GM12878 (cell line): Measurements from ENCODE around the gene ITGAL. TPM values are rescaled to one million over a fixed set of nuclear protein-coding genes. Genes with fewer than 3 reads are reported as not detected.

Experiments
- ATAC-seq: fragments of 200-7000 bp; cut with Tn5 transposase; 3 replicates; pipeline ENCODE4 v1.9.1; 2020; ENCODE audit warnings: mild to moderate bottlenecking, moderate library complexity
- BruUV-seq: library from RNA; stranded (reverse); fragments of 400-500 nt; replicated peaks from 2 replicates; lab custom pipeline; 2021; lab: Mats Ljungman, UMichigan
- CTCF ChIA-PET: fragments of 300-600 bp; sonication (Branson Sonifier 250); formaldehyde crosslinking; extraction: SDS; loops from one replicate; lab custom pipeline; 2021; ENCODE audit warnings: inconsistent platforms; lab: Yijun Ruan, JAX
- POLR2A ChIA-PET: fragments of 350-600 bp; formaldehyde crosslinking; extraction: SDS; loops from one replicate; lab custom pipeline; 2021; ENCODE audit warnings: inconsistent platforms; lab: Charles Lee
- RAD21 ChIA-PET: fragments of 300-600 bp; sonication (Branson Sonifier 250); formaldehyde crosslinking; loops from one replicate; lab custom pipeline; 2023; ENCODE audit warnings: antibody characterized with exemption; ENCODE audit not compliant: unreplicated experiment; lab: Charles Lee
- SMC1A ChIA-PET: fragments of 300-600 bp; sonication (Branson Sonifier 250); formaldehyde crosslinking; loops from one replicate; lab custom pipeline; 2023; ENCODE audit not compliant: unreplicated experiment, uncharacterized antibody; lab: Charles Lee
- DNase-seq: peaks from one replicate; pipeline ENCODE4 v3.0.0-alpha.2; 2011; ENCODE audit warnings: low read depth, low spot score
- FAIRE-seq: peaks from 3 replicates; lab custom pipeline; 2011; peaks lifted over from hg19 to GRCh38; lab: Jason Lieb, UNC
- H2AFZ ChIP-seq: 2 replicates; pipeline ENCODE4 v1.6.0; 2011; ENCODE audit warnings: low read depth, low read length, control low read depth; ENCODE audit not compliant: control insufficient read depth
- H3K27ac ChIP-seq: 2 replicates; pipeline ENCODE4 v1.5.1; 2011; ENCODE audit warnings: control low read depth; ENCODE audit not compliant: control insufficient read depth, insufficient read depth
- H3K27me3 ChIP-seq, 2 experiments: replicated peaks in 1 of 2; 2 replicates each; pipeline versions ENCODE4 v1.6.0 to v1.6.1; 2011; ENCODE audit warnings: low read length in 1 of 2; ENCODE audit not compliant: control insufficient read depth in 2 of 2, insufficient read depth in 2 of 2
- H3K36me3 ChIP-seq, 2 experiments: 2 replicates each; pipeline ENCODE4 v1.5.1; 2011; ENCODE audit warnings: low read length in 1 of 2; ENCODE audit not compliant: control insufficient read depth in 2 of 2, insufficient read depth in 2 of 2
- H3K4me1 ChIP-seq: 2 replicates; pipeline ENCODE4 v1.6.1; 2011; ENCODE audit warnings: mild to moderate bottlenecking, low read length, moderate library complexity, mixed read lengths; ENCODE audit not compliant: control insufficient read depth, insufficient read depth
- H3K4me2 ChIP-seq: 2 replicates; pipeline ENCODE4 v1.6.0; 2011; ENCODE audit warnings: control low read depth; ENCODE audit not compliant: control insufficient read depth, insufficient read depth
- H3K4me3 ChIP-seq: fragments of 200-600 bp; sonication (generic); 2 replicates; pipeline ENCODE4 v1.5.1; 2016
- H3K79me2 ChIP-seq: 2 replicates; pipeline ENCODE4 v1.6.0; 2011; ENCODE audit warnings: low read length; ENCODE audit not compliant: control insufficient read depth, insufficient read depth
- H3K9ac ChIP-seq: 2 replicates; pipeline ENCODE4 v1.8.0; 2011; ENCODE audit warnings: low read length, control low read depth, mixed read lengths; ENCODE audit not compliant: control insufficient read depth, insufficient read depth
- H3K9me3 ChIP-seq: replicated peaks from 3 replicates; pipeline ENCODE4 v1.5.1; 2011; ENCODE audit warnings: mild to moderate bottlenecking, low read length; ENCODE audit not compliant: control insufficient read depth, insufficient read depth
- H4K20me1 ChIP-seq: 2 replicates; pipeline ENCODE4 v1.6.0; 2011; ENCODE audit not compliant: control insufficient read depth, insufficient read depth
- POLR2AphosphoS5 ChIP-seq: IDR thresholded peaks from 2 replicates; pipeline ENCODE4 v1.6.1; 2011; ENCODE audit warnings: mild to moderate bottlenecking, low read length, inconsistent platforms
- YY1 ChIP-seq: IDR thresholded peaks from 2 replicates; pipeline ENCODE4 v1.6.1; 2011; ENCODE audit warnings: low read depth, mild to moderate bottlenecking, low read length
- WGBS: methylation state at CpG from one replicate; pipeline ENCODE4 v1.1.6; 2016; ENCODE audit warnings: low lambda C conversion rate; ENCODE audit not compliant: insufficient replicate concordance, insufficient coverage; ENCODE audit errors: missing lambda C conversion rate; 5-methylcytosine and 5-hydroxymethylcytosine counted together
- in situ Hi-C: fragments of 300-500 bp; cut with MboI; formaldehyde crosslinking; loops from 9 replicates; pipeline ENCODE4 v1.14.3; 2018; ENCODE audit warnings: mixed read lengths
- intact Hi-C: fragments of 100-400 bp; cut with micrococcal nuclease; formaldehyde crosslinking; loops from one replicate; pipeline ENCODE4 v1.14.2; 2022; ENCODE audit not compliant: unreplicated experiment
- polyA plus RNA-seq, 11 experiments: library from polyadenylated mRNA; depleted of rRNA in 4 of 11; unstranded in 6 of 11; stranded (reverse) in 5 of 11; fragments of >200 nt; fragmentation: Nextera tagmentation in 4 of 11; fragmentation: Illumina TruSeq in 1 of 11; extraction: Ambion mirVana in 4 of 11; extraction: Trizol in 1 of 11; gene quantifications; 1 replicate in 1 of 11; 2 replicates in 10 of 11; pipeline versions ENCODE4 v1.2.1 to v1.2.3, GENCODE V29; 2011 to 2016; ENCODE audit warnings: inconsistent platforms in 2 of 11, missing spikeins in 2 of 11, low read depth in 1 of 11
- total RNA-seq, 4 experiments: library from RNA; depleted of rRNA in 3 of 4; stranded (reverse); fragments of >200 nt in 3 of 4; fragmentation: Illumina TruSeq in 1 of 4; extraction: Trizol in 1 of 4; gene quantifications; 2 replicates each; pipeline versions ENCODE4 v1.2.1 to v1.2.3, GENCODE V29; 2013 to 2021
- TF ChIP-seq, protein P1 (sequence below): fragments of 450-650 bp; formaldehyde crosslinking; IDR thresholded peaks from 2 replicates; pipeline ENCODE4 v1.4.0; 2022; ENCODE audit warnings: mild to moderate bottlenecking, moderate library complexity
- TF ChIP-seq, protein P2 (sequence below): fragments of 450-650 bp; IDR thresholded peaks from 2 replicates; pipeline ENCODE4 v1.6.1; 2016; ENCODE audit warnings: mild to moderate bottlenecking

ITGAL gene
- total and polyA plus RNA-seq, 10 of the 15 experiments (the other 5 are each of a cell fraction or from before 2014, with no cell fraction given) = 10.7 to 170 (median 96.9) TPM

DNA sequence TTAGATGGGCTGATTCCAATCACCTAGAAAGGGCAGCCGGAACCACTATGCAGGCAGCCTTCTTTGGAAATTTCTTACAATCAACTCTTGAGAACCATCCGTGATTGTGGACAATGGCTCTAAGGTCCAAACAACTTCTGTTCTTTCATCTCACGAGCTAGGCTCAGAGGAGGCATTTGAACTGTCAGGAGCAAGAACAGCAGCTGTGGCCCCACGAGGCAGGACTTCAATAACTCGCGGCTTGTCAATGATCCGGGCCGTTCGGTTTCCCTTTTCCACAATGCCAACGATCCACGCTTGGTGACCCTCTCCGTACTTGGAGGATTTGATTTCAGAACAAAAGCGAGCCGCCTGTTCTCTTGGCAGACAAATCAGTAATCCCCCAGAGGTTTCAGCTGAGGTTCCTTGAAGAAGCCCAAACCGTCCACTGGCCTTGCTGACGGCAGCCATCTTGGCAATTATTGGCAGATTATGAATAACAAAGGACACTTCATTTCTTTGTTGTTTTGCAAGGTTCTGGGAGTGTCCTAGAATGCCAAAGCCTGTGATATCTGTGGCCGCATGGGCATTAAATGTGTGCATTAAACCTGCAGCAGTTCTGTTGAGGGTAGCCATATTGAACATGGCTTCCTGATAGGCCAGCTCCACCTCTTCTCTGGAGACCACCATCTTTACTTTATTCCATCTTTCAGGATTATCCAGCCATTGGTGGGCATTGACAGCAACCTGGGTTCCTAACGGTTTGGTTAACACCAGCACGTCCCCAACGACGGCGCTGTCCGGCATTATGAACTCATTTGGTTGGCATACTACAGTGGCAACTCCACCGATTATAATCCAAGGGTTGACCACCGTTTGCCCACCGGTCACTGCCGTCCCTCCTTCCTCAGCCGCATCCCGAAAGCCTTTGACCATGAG, 28.1 kb upstream of the ITGAL start:
- ChIA-PET POLR2A (interaction anchor here (0.5 to 5.4 kb wide), 10 partner anchors 13 to 239 kb away, joined by 3 to 31 read pairs (median 4); partner anchors contain the start of genes ZNF747 and ZNF764), RAD21 (interaction anchor here (1.3 to 2.7 kb wide), 5 partner anchors 12 to 91 kb away, joined by 3 to 15 read pairs (median 4); partner anchors contain the start of gene DCTPP1)
- intact Hi-C loops = loop anchor here (2.0 to 5.0 kb wide), 2 partner anchors 28 to 93 kb away; partner anchors contain the start of gene ITGAL

More for the DNA sequence above, 28.1 kb upstream of the ITGAL start:
- in situ Hi-C loops = no loop called here
- WGBS = 85% methylated on average over 29 of the region's 29 CpGs
- Histone ChIP-seq H3K27ac (peak overlapping the region; percentile 85; the same call in 1 of the 2 replicates), H3K4me2 (peak overlapping the region; percentile 86), H3K4me1 (peaks cover 12% of the 10 kb centered on the region), H4K20me1 (no peaks in the 10 kb centered on the region), H3K9ac (peak overlapping the region; percentile 96), H2AFZ (0 out of 2 replicates have a peak overlapping the region, but pooled peaks have one; percentile 70), H3K79me2 (peaks cover 18% of the 10 kb centered on the region), H3K4me3 (peak overlapping the region; percentile 79), H3K36me3 (peaks cover 0 to 2% of the 10 kb centered on the region in 2 experiments; a peak in 2 of 4 replicates), H3K9me3 (no peaks in the 10 kb centered on the region), H3K27me3 (no peaks in the 10 kb centered on the region)
- TF ChIP-seq, protein P1, sequence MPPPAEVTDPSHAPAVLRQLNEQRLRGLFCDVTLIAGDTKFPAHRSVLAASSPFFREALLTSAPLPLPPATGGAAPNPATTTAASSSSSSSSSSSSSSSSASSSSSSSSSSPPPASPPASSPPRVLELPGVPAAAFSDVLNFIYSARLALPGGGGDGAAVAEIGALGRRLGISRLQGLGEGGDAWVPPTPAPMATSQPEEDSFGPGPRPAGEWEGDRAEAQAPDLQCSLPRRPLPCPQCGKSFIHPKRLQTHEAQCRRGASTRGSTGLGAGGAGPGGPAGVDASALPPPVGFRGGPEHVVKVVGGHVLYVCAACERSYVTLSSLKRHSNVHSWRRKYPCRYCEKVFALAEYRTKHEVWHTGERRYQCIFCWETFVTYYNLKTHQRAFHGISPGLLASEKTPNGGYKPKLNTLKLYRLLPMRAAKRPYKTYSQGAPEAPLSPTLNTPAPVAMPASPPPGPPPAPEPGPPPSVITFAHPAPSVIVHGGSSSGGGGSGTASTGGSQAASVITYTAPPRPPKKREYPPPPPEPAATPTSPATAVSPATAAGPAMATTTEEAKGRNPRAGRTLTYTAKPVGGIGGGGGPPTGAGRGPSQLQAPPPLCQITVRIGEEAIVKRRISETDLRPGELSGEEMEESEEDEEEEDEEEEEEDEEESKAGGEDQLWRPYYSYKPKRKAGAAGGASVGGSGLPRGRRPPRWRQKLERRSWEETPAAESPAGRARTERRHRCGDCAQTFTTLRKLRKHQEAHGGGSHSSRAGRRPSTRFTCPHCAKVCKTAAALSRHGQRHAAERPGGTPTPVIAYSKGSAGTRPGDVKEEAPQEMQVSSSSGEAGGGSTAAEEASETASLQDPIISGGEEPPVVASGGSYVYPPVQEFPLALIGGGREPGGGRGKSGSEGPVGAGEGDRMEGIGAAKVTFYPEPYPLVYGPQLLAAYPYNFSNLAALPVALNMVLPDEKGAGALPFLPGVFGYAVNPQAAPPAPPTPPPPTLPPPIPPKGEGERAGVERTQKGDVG (CRISPR knock-in tag) = no peak
- TF ChIP-seq YY1 (peak; percentile 88), POLR2AphosphoS5 (peak; percentile 69)
- TF ChIP-seq, protein P2, sequence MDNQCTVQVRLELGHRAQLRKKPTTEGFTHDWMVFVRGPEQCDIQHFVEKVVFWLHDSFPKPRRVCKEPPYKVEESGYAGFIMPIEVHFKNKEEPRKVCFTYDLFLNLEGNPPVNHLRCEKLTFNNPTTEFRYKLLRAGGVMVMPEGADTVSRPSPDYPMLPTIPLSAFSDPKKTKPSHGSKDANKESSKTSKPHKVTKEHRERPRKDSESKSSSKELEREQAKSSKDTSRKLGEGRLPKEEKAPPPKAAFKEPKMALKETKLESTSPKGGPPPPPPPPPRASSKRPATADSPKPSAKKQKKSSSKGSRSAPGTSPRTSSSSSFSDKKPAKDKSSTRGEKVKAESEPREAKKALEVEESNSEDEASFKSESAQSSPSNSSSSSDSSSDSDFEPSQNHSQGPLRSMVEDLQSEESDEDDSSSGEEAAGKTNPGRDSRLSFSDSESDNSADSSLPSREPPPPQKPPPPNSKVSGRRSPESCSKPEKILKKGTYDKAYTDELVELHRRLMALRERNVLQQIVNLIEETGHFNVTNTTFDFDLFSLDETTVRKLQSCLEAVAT = peak; percentile 83
- FAIRE-seq = no peak
- ATAC-seq = 0 out of 3 replicates have a peak, but pooled peaks have one; percentile 5
- SMC1A ChIA-PET = interaction anchor here (0.7 to 19.4 kb wide), 7 partner anchors 9 to 154 kb away, joined by 3 to 431 read pairs (median 3); partner anchors contain the start of genes DCTPP1 and ITGAL
- CTCF ChIA-PET = interaction anchor here (1.0 to 8.2 kb wide), 7 partner anchors 13 to 153 kb away, joined by 3 to 60 read pairs (median 4); partner anchors contain the start of genes DCTPP1 and ZNF747
- no peak for DNase-seq
- BruUV-seq = no TSS peak
